Measurements from ENCODE around the gene CNTNAP2. TPM values are rescaled to one million over a fixed set of nuclear protein-coding genes. Genes with fewer than 3 reads are reported as not detected.

Gene CNTNAP2
- polyA plus RNA-seq, 1 experiment: not detected

GRCh38 chr7:146878901-146879300, 762.3 kb downstream of the CNTNAP2 start:
- Histone ChIP-seq H3K27me3 (ENCODE audit: control insufficient read depth, insufficient read depth, low read length) (no peaks in the 10 kb centered on the region), H3K4me3 (ENCODE audit: low read depth, low read length) (no peak overlapping the region), H3K36me3 (ENCODE audit: control insufficient read depth, insufficient read depth, low read length) (no peaks in the 10 kb centered on the region)
- no peak for TF ChIP-seq CTCF (IDR thresholded peaks at IDR 0.05; ENCODE audit: insufficient read depth, low read depth, low read length)
- CTCF ChIA-PET: interaction anchor here (0.9 kb wide), 1 partner anchor 838 kb away, joined by 3 read pairs; no protein-coding TSS in a partner anchor
- no peak for DNase-seq (ENCODE audit: low read depth)
- POLR2A ChIA-PET: no interaction called here

GRCh38 chr7:146885231-146885630, 768.6 kb downstream of the CNTNAP2 start:
- Histone ChIP-seq H3K27me3 (ENCODE audit: control insufficient read depth, insufficient read depth, low read length) (no peaks in the 10 kb centered on the region), H3K4me3 (ENCODE audit: low read depth, low read length) (no peak overlapping the region), H3K36me3 (ENCODE audit: control insufficient read depth, insufficient read depth, low read length) (no peaks in the 10 kb centered on the region)
- ChIA-PET POLR2A (interaction anchor here (0.6 kb wide), 1 partner anchor 900 kb away, joined by 3 read pairs; no protein-coding TSS in a partner anchor), CTCF (interaction anchor here (0.6 kb wide), 1 partner anchor 872 kb away, joined by 3 read pairs; no protein-coding TSS in a partner anchor)
- TF ChIP-seq CTCF (IDR thresholded peaks at IDR 0.05; ENCODE audit: insufficient read depth, low read depth, low read length): no peak
- no peak for DNase-seq (ENCODE audit: low read depth)

- no peak for DNase-seq (ENCODE audit: low read depth)
- H3K36me3 ChIP-seq (ENCODE audit: control insufficient read depth, insufficient read depth, low read length): no peaks in the 10 kb centered on the region
- no peaks in the 10 kb centered on the region for H3K27me3 ChIP-seq (ENCODE audit: control insufficient read depth, insufficient read depth, low read length)
- ChIA-PET CTCF (no interaction called here), POLR2A (no interaction called here)
- H3K4me3 ChIP-seq (ENCODE audit: low read depth, low read length): no peak overlapping the region
- TF ChIP-seq CTCF (IDR thresholded peaks at IDR 0.05; ENCODE audit: insufficient read depth, low read depth, low read length): no peak
Observed at GRCh38 chr7:146889806-146890555, 773.4 kb downstream of the CNTNAP2 start.

GRCh38 chr7:146892151-146892550, 775.5 kb downstream of the CNTNAP2 start:
- H3K4me3 ChIP-seq (ENCODE audit: low read depth, low read length): no peak overlapping the region
- CTCF ChIA-PET: no interaction called here
- TF ChIP-seq CTCF (IDR thresholded peaks at IDR 0.05; ENCODE audit: insufficient read depth, low read depth, low read length): no peak
- no peak for DNase-seq (ENCODE audit: low read depth)
- no peaks in the 10 kb centered on the region for H3K36me3 ChIP-seq (ENCODE audit: control insufficient read depth, insufficient read depth, low read length)
- H3K27me3 ChIP-seq (ENCODE audit: control insufficient read depth, insufficient read depth, low read length): no peaks in the 10 kb centered on the region
- POLR2A ChIA-PET: no interaction called here

- ChIA-PET POLR2A (no interaction called here), CTCF (no interaction called here)
Observed at GRCh38 chr7:146894927-146895326, 778.3 kb downstream of the CNTNAP2 start.

More at GRCh38 chr7:146894927-146895326, 778.3 kb downstream of the CNTNAP2 start:
- DNase-seq (ENCODE audit: low read depth): no peak
- TF ChIP-seq CTCF (IDR thresholded peaks at IDR 0.05; ENCODE audit: insufficient read depth, low read depth, low read length): no peak
- Histone ChIP-seq H3K4me3 (ENCODE audit: low read depth, low read length) (no peak overlapping the region), H3K36me3 (ENCODE audit: control insufficient read depth, insufficient read depth, low read length) (no peaks in the 10 kb centered on the region), H3K27me3 (ENCODE audit: control insufficient read depth, insufficient read depth, low read length) (no peaks in the 10 kb centered on the region)

Measured in BJ (cell line).